ENCODE measurements around the gene AKT3. TPM values are rescaled to one million over a fixed set of nuclear protein-coding genes. Genes with fewer than 3 reads are reported as not detected.
A peak's percentile ranks its signal among the peaks of the same experiment; 100 is the strongest.

AKT3 gene
- total and polyA plus RNA-seq, 5 donors, result 8.4 to 61.2 (median 47.9) TPM

- ATAC-seq, result no peak
- WGBS, result 96% methylated on average over 9 of the region's 9 CpGs
- no peaks in the 10 kb centered on the region for H3K9me3 ChIP-seq (ENCODE audit: control insufficient read depth, low read length)
- peaks cover 2% of the 10 kb centered on the region for H3K4me1 ChIP-seq (ENCODE audit: control insufficient read depth, insufficient read depth, low read length)
- intact Hi-C loops (cut with DNase I), result no loop called here
- H3K27ac ChIP-seq (ENCODE audit: low read length), result no peak overlapping the region
- no peaks in the 10 kb centered on the region for H3K27me3 ChIP-seq (ENCODE audit: control insufficient read depth, insufficient read depth)
- no peak for DNase-seq
- H3K4me3 ChIP-seq (ENCODE audit: low read length), result no peak overlapping the region
These were observed 392.6 kb downstream of the AKT3 start for GRCh38 chr1:243457363-243457982.

- DNase-seq, result no peak
- intact Hi-C loops (cut with DNase I), result no loop called here
- Histone ChIP-seq H3K27me3 (ENCODE audit: control insufficient read depth, insufficient read depth) (no peaks in the 10 kb centered on the region), H3K27ac (ENCODE audit: low read length) (no peak overlapping the region), H3K4me1 (ENCODE audit: control insufficient read depth, insufficient read depth, low read length) (no peaks in the 10 kb centered on the region), H3K4me3 (ENCODE audit: low read length) (no peak overlapping the region), H3K9me3 (ENCODE audit: control insufficient read depth, low read length) (no peaks in the 10 kb centered on the region)
- 92% methylated on average over 11 of the region's 11 CpGs for WGBS
- no peak for ATAC-seq
These were observed 394.0 kb downstream of the AKT3 start for GRCh38 chr1:243455760-243456651.

- 82% methylated on average over 17 of the region's 17 CpGs for WGBS
- DNase-seq (no peak), ATAC-seq (no peak)
- H3K27me3 ChIP-seq (ENCODE audit: control insufficient read depth, insufficient read depth), result no peaks in the 10 kb centered on the region
- no peaks in the 10 kb centered on the region for H3K9me3 ChIP-seq (ENCODE audit: control insufficient read depth, low read length)
- H3K4me1 ChIP-seq (ENCODE audit: control insufficient read depth, insufficient read depth, low read length), result no peaks in the 10 kb centered on the region
- H3K4me3 ChIP-seq (ENCODE audit: low read length), result no peak overlapping the region
- intact Hi-C loops (cut with DNase I), result no loop called here
- H3K27ac ChIP-seq (ENCODE audit: low read length), result no peak overlapping the region
These were observed 395.6 kb downstream of the AKT3 start for GRCh38 chr1:243454328-243454997.

- H3K27ac ChIP-seq (ENCODE audit: low read length), result no peak overlapping the region
- ATAC-seq (no peak), DNase-seq (no peak)
- intact Hi-C loops (cut with DNase I), result no loop called here
- H3K27me3 ChIP-seq (ENCODE audit: control insufficient read depth, insufficient read depth), result no peaks in the 10 kb centered on the region
- no peak overlapping the region for H3K4me3 ChIP-seq (ENCODE audit: low read length)
- H3K9me3 ChIP-seq (ENCODE audit: control insufficient read depth, low read length), result no peaks in the 10 kb centered on the region
- WGBS, result 92% methylated on average over 2 of the region's 2 CpGs
- peaks cover 3% of the 10 kb centered on the region for H3K4me1 ChIP-seq (ENCODE audit: control insufficient read depth, insufficient read depth, low read length)
These were observed 398.0 kb downstream of the AKT3 start for GRCh38 chr1:243452092-243452491.

- no peak overlapping the region for H3K4me3 ChIP-seq (ENCODE audit: low read length)
- intact Hi-C loops (cut with DNase I), result no loop called here
These were observed 400.7 kb downstream of the AKT3 start for GRCh38 chr1:243449373-243449772.

GRCh38 chr1:243447844-243448243, 402.2 kb downstream of the AKT3 start:
- no peak overlapping the region for H3K4me3 ChIP-seq (ENCODE audit: low read length)
- peaks cover 3% of the 10 kb centered on the region for H3K4me1 ChIP-seq (ENCODE audit: control insufficient read depth, insufficient read depth, low read length)
- intact Hi-C loops (cut with DNase I), result no loop called here
- H3K27me3 ChIP-seq (ENCODE audit: control insufficient read depth, insufficient read depth), result no peaks in the 10 kb centered on the region
- H3K27ac ChIP-seq (ENCODE audit: low read length), result no peak overlapping the region
- no peak for DNase-seq
- no peak for ATAC-seq
- H3K9me3 ChIP-seq (ENCODE audit: control insufficient read depth, low read length), result no peaks in the 10 kb centered on the region
- 60% methylated on average over 4 of the region's 4 CpGs for WGBS

More at GRCh38 chr1:243449373-243449772, 400.7 kb downstream of the AKT3 start:
- ATAC-seq (no peak), DNase-seq (no peak)
- Histone ChIP-seq H3K27me3 (ENCODE audit: control insufficient read depth, insufficient read depth) (no peaks in the 10 kb centered on the region), H3K27ac (ENCODE audit: low read length) (no peak overlapping the region), H3K9me3 (ENCODE audit: control insufficient read depth, low read length) (no peaks in the 10 kb centered on the region), H3K4me1 (ENCODE audit: control insufficient read depth, insufficient read depth, low read length) (peaks cover 3% of the 10 kb centered on the region)
- 80% methylated on average over 6 of the region's 6 CpGs for WGBS

- intact Hi-C loops (cut with DNase I), result no loop called here
- no peak overlapping the region for H3K4me3 ChIP-seq (ENCODE audit: low read length)
- WGBS, result 47% methylated on average over 3 of the region's 3 CpGs
- no peaks in the 10 kb centered on the region for H3K27me3 ChIP-seq (ENCODE audit: control insufficient read depth, insufficient read depth)
- peaks cover 3% of the 10 kb centered on the region for H3K4me1 ChIP-seq (ENCODE audit: control insufficient read depth, insufficient read depth, low read length)
- H3K9me3 ChIP-seq (ENCODE audit: control insufficient read depth, low read length), result no peaks in the 10 kb centered on the region
- DNase-seq (peak in 2 of 3 donors; percentile 35 to 73), ATAC-seq (peak; percentile 59 to 74)
- H3K27ac ChIP-seq (ENCODE audit: low read length), result no peak overlapping the region
These were observed 402.7 kb downstream of the AKT3 start for GRCh38 chr1:243447347-243447746.

GRCh38 chr1:243443557-243443956, 406.5 kb downstream of the AKT3 start:
- 48% methylated on average over 4 of the region's 4 CpGs for WGBS
- DNase-seq (no peak), ATAC-seq (no peak)
- intact Hi-C loops (cut with DNase I), result no loop called here
- Histone ChIP-seq H3K9me3 (ENCODE audit: control insufficient read depth, low read length) (no peaks in the 10 kb centered on the region), H3K27me3 (ENCODE audit: control insufficient read depth, insufficient read depth) (no peaks in the 10 kb centered on the region), H3K4me1 (ENCODE audit: control insufficient read depth, insufficient read depth, low read length) (peaks cover 3% of the 10 kb centered on the region), H3K4me3 (ENCODE audit: low read length) (no peak overlapping the region), H3K27ac (ENCODE audit: low read length) (no peak overlapping the region)

- Histone ChIP-seq H3K4me3 (ENCODE audit: low read length) (no peak overlapping the region), H3K9me3 (ENCODE audit: control insufficient read depth, low read length) (no peaks in the 10 kb centered on the region), H3K27me3 (ENCODE audit: control insufficient read depth, insufficient read depth) (no peaks in the 10 kb centered on the region), H3K4me1 (ENCODE audit: control insufficient read depth, insufficient read depth, low read length) (no peaks in the 10 kb centered on the region), H3K27ac (ENCODE audit: low read length) (no peak overlapping the region)
- intact Hi-C loops (cut with DNase I), result no loop called here
- DNase-seq (no peak), ATAC-seq (no peak)
These were observed 408.4 kb downstream of the AKT3 start for GRCh38 chr1:243441601-243442000.

GRCh38 chr1:243440406-243440805, 409.6 kb downstream of the AKT3 start:
- no peaks in the 10 kb centered on the region for H3K4me1 ChIP-seq (ENCODE audit: control insufficient read depth, insufficient read depth, low read length)
- no peak for ATAC-seq
- intact Hi-C loops (cut with DNase I), result no loop called here
- H3K9me3 ChIP-seq (ENCODE audit: control insufficient read depth, low read length), result no peaks in the 10 kb centered on the region
- WGBS, result 87% methylated on average over 2 of the region's 2 CpGs
- no peak for DNase-seq
- no peaks in the 10 kb centered on the region for H3K27me3 ChIP-seq (ENCODE audit: control insufficient read depth, insufficient read depth)
- H3K4me3 ChIP-seq (ENCODE audit: low read length), result no peak overlapping the region
- no peak overlapping the region for H3K27ac ChIP-seq (ENCODE audit: low read length)

- no peaks in the 10 kb centered on the region for H3K9me3 ChIP-seq (ENCODE audit: control insufficient read depth, low read length)
- 90% methylated on average over 2 of the region's 2 CpGs for WGBS
- H3K27me3 ChIP-seq (ENCODE audit: control insufficient read depth, insufficient read depth), result no peaks in the 10 kb centered on the region
- intact Hi-C loops (cut with DNase I), result no loop called here
- DNase-seq (no peak), ATAC-seq (no peak)
- no peaks in the 10 kb centered on the region for H3K4me1 ChIP-seq (ENCODE audit: control insufficient read depth, insufficient read depth, low read length)
- no peak overlapping the region for H3K4me3 ChIP-seq (ENCODE audit: low read length)
- no peak overlapping the region for H3K27ac ChIP-seq (ENCODE audit: low read length)
These were observed 411.2 kb downstream of the AKT3 start for GRCh38 chr1:243438815-243439214.

All from right cardiac atrium (tissue), 5 donors.